Measurements from ENCODE around the gene ROR1.

DNA sequence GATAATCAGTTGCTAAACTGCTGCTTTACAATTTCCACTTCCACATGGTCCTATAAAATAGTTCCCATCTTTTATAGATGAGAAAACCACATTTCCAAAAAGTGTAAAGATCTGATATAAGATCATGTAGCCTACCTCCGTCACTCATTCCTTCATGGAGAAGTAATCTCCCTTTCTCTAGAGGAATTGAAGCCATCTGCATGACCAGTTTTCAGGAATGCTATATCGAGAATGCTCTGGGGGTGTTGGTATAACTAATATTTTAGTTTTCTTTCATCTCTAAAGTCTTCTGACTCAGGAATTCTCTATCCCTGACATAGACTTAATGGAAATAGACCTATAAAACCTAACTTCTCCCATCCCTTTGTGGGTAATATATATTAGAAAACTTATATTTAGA, 256.6 kb downstream of the ROR1 start:
- TF ChIP-seq, protein P1, sequence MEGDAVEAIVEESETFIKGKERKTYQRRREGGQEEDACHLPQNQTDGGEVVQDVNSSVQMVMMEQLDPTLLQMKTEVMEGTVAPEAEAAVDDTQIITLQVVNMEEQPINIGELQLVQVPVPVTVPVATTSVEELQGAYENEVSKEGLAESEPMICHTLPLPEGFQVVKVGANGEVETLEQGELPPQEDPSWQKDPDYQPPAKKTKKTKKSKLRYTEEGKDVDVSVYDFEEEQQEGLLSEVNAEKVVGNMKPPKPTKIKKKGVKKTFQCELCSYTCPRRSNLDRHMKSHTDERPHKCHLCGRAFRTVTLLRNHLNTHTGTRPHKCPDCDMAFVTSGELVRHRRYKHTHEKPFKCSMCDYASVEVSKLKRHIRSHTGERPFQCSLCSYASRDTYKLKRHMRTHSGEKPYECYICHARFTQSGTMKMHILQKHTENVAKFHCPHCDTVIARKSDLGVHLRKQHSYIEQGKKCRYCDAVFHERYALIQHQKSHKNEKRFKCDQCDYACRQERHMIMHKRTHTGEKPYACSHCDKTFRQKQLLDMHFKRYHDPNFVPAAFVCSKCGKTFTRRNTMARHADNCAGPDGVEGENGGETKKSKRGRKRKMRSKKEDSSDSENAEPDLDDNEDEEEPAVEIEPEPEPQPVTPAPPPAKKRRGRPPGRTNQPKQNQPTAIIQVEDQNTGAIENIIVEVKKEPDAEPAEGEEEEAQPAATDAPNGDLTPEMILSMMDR (IDR thresholded peaks at IDR 0.05 in 2 of 3, conservative IDR thresholded peaks at IDR 0.05 in 1 of 3; ENCODE audit: insufficient read depth in 2 of 3, low read depth in 1 of 3, low read length in 3 of 3): no peak
- TF ChIP-seq BACH1 (tag; IDR thresholded peaks at IDR 0.05): no peak
- no peak for TF ChIP-seq NBN (IDR thresholded peaks at IDR 0.05; ENCODE audit: low read depth)
- TF ChIP-seq, protein P2, sequence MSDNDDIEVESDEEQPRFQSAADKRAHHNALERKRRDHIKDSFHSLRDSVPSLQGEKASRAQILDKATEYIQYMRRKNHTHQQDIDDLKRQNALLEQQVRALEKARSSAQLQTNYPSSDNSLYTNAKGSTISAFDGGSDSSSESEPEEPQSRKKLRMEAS (CRISPR knock-in tag; IDR thresholded peaks at IDR 0.05): no peak
- TF ChIP-seq, protein P3, sequence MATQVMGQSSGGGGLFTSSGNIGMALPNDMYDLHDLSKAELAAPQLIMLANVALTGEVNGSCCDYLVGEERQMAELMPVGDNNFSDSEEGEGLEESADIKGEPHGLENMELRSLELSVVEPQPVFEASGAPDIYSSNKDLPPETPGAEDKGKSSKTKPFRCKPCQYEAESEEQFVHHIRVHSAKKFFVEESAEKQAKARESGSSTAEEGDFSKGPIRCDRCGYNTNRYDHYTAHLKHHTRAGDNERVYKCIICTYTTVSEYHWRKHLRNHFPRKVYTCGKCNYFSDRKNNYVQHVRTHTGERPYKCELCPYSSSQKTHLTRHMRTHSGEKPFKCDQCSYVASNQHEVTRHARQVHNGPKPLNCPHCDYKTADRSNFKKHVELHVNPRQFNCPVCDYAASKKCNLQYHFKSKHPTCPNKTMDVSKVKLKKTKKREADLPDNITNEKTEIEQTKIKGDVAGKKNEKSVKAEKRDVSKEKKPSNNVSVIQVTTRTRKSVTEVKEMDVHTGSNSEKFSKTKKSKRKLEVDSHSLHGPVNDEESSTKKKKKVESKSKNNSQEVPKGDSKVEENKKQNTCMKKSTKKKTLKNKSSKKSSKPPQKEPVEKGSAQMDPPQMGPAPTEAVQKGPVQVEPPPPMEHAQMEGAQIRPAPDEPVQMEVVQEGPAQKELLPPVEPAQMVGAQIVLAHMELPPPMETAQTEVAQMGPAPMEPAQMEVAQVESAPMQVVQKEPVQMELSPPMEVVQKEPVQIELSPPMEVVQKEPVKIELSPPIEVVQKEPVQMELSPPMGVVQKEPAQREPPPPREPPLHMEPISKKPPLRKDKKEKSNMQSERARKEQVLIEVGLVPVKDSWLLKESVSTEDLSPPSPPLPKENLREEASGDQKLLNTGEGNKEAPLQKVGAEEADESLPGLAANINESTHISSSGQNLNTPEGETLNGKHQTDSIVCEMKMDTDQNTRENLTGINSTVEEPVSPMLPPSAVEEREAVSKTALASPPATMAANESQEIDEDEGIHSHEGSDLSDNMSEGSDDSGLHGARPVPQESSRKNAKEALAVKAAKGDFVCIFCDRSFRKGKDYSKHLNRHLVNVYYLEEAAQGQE (IDR thresholded peaks at IDR 0.05; ENCODE audit: borderline replicate concordance): no peak
- TF ChIP-seq, protein P3 (CRISPR knock-in tag; IDR thresholded peaks at IDR 0.05; ENCODE audit: low read depth): no peak
- TF ChIP-seq, protein P4, sequence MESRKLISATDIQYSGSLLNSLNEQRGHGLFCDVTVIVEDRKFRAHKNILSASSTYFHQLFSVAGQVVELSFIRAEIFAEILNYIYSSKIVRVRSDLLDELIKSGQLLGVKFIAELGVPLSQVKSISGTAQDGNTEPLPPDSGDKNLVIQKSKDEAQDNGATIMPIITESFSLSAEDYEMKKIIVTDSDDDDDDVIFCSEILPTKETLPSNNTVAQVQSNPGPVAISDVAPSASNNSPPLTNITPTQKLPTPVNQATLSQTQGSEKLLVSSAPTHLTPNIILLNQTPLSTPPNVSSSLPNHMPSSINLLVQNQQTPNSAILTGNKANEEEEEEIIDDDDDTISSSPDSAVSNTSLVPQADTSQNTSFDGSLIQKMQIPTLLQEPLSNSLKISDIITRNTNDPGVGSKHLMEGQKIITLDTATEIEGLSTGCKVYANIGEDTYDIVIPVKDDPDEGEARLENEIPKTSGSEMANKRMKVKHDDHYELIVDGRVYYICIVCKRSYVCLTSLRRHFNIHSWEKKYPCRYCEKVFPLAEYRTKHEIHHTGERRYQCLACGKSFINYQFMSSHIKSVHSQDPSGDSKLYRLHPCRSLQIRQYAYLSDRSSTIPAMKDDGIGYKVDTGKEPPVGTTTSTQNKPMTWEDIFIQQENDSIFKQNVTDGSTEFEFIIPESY (CRISPR knock-in tag; IDR thresholded peaks at IDR 0.05): no peak
- TF ChIP-seq TCF7L2 (IDR thresholded peaks at IDR 0.05; ENCODE audit: low read depth, low read length): no peak
- no peak for TF ChIP-seq ZC3H4 (CRISPR knock-in tag; IDR thresholded peaks at IDR 0.05; ENCODE audit: borderline replicate concordance)
- TF ChIP-seq ETV1 (tag; conservative IDR thresholded peaks at IDR 0.05; ENCODE audit: low read depth): no peak
- TF ChIP-seq ERF (CRISPR knock-in tag; IDR thresholded peaks at IDR 0.05): no peak
- no peak for TF ChIP-seq RB1 (IDR thresholded peaks at IDR 0.05; ENCODE audit: low read depth)
- no peak for TF ChIP-seq GATAD2B (IDR thresholded peaks at IDR 0.05; ENCODE audit: borderline replicate concordance)
